Breast epithelium (tissue), 4 donors: ENCODE measurements around the gene MTUS2. TPM values are rescaled to one million over a fixed set of nuclear protein-coding genes. Genes with fewer than 3 reads are reported as not detected.

Experiments
- DNase-seq, 2 donors: peaks; one replicate each; pipeline ENCODE4 v3.0.0-alpha.2; 2019; ENCODE audit warnings: low spot score in 2 of 2
- H3K27ac ChIP-seq, 2 donors: fragments of 200-600 bp; sonication (generic) in 1 of 2; one replicate each; pipeline ENCODE4 v1.5.1; 2016 to 2019; ENCODE audit warnings: mild to moderate bottlenecking in 1 of 2
- H3K27me3 ChIP-seq, 2 donors: fragments of 200-600 bp; sonication (generic) in 1 of 2; one replicate each; pipeline versions ENCODE4 v1.5.1 to v1.6.0; 2017 to 2019; ENCODE audit warnings: control low read depth in 1 of 2, mild to moderate bottlenecking in 1 of 2
- H3K36me3 ChIP-seq: fragments of 200-600 bp; one replicate; pipeline ENCODE4 v1.5.1; 2019
- H3K4me1 ChIP-seq, 2 donors: fragments of 200-600 bp; sonication (generic); one replicate each; pipeline ENCODE4 v1.5.1; 2016 to 2019; ENCODE audit warnings: control low read depth in 1 of 2
- H3K4me3 ChIP-seq, 3 donors: fragments of 200-600 bp; sonication (generic); 1 replicate in 2 of 3; 2 replicates in 1 of 3; pipeline ENCODE4 v1.5.1; 2016 to 2019; ENCODE audit warnings: mild to moderate bottlenecking in 3 of 3, moderate library complexity in 2 of 3
- H3K9me3 ChIP-seq, 2 donors: fragments of 200-600 bp; sonication (generic) in 1 of 2; one replicate each; pipeline ENCODE4 v1.5.1; 2016 to 2019; ENCODE audit warnings: control low read depth in 1 of 2
- POLR2A ChIP-seq: fragments of 450-650 bp; IDR thresholded peaks from one replicate; pipeline ENCODE4 v1.6.1; 2016; ENCODE audit warnings: antibody characterized with exemption, mild to moderate bottlenecking, moderate library complexity
- POLR2AphosphoS5 ChIP-seq, 3 donors: sonication (generic); formaldehyde crosslinking; IDR thresholded peaks; one replicate each; pipeline ENCODE4 v1.6.1; 2017; ENCODE audit warnings: antibody characterized with exemption in 3 of 3
- intact Hi-C: fragments of 100-400 bp; cut with DNase I; formaldehyde crosslinking; loops from one replicate; pipeline ENCODE4 v1.15.1; 2023; ENCODE audit warnings: low total_unique reads
- total RNA-seq, 3 donors: library from RNA; depleted of rRNA; stranded (reverse); fragments of >200 nt; gene quantifications; one replicate each; pipeline ENCODE4 v1.1.0, GENCODE V29; 2016
- TF ChIP-seq, protein P1 (sequence below), 3 donors: fragments of 450-650 bp; IDR thresholded peaks; one replicate each; pipeline ENCODE4 v1.5.1; 2016 to 2017; ENCODE audit warnings: antibody characterized with exemption in 3 of 3, mild to moderate bottlenecking in 3 of 3, moderate library complexity in 3 of 3

Gene MTUS2
- total RNA-seq, 3 donors from 2014 or later: under 0.01 to 1.0 TPM; not detected in 1

DNA sequence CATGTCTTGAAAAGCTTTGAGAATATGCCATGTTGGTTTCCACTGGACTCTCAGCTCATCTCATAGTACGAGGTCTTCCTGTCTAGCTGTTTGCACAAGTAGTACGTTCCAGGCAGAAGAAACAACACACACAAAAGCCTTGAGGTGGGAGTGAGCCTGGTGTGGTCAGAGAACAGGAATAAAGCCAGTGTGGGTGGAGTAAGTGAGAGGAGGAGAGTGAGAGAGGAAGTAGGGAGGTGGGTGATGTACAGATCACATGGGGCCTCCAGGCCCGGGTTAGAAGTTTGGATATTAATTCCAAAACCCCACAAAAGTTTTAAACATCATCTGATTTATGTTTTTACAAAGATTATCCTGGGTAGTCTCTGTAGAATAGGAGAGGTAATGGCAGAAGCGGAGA lies 230.6 kb downstream of the MTUS2 start:
- H3K36me3 ChIP-seq: no peaks in the 10 kb centered on the region
- peaks cover 6 to 11% of the 10 kb centered on the region in 2 donors for H3K9me3 ChIP-seq
- no peak overlapping the region for H3K27ac ChIP-seq
- DNase-seq: no peak
- intact Hi-C loops: no loop called here
- no peaks in the 10 kb centered on the region for H3K4me1 ChIP-seq
- H3K4me3 ChIP-seq: no peak overlapping the region
- TF ChIP-seq POLR2A: no peak
- TF ChIP-seq, protein P1, sequence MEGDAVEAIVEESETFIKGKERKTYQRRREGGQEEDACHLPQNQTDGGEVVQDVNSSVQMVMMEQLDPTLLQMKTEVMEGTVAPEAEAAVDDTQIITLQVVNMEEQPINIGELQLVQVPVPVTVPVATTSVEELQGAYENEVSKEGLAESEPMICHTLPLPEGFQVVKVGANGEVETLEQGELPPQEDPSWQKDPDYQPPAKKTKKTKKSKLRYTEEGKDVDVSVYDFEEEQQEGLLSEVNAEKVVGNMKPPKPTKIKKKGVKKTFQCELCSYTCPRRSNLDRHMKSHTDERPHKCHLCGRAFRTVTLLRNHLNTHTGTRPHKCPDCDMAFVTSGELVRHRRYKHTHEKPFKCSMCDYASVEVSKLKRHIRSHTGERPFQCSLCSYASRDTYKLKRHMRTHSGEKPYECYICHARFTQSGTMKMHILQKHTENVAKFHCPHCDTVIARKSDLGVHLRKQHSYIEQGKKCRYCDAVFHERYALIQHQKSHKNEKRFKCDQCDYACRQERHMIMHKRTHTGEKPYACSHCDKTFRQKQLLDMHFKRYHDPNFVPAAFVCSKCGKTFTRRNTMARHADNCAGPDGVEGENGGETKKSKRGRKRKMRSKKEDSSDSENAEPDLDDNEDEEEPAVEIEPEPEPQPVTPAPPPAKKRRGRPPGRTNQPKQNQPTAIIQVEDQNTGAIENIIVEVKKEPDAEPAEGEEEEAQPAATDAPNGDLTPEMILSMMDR (IDR thresholded peaks at IDR 0.05): no peak
- no peak for TF ChIP-seq POLR2AphosphoS5 (IDR thresholded peaks at IDR 0.05)
- H3K27me3 ChIP-seq: no peaks in the 10 kb centered on the region

DNA sequence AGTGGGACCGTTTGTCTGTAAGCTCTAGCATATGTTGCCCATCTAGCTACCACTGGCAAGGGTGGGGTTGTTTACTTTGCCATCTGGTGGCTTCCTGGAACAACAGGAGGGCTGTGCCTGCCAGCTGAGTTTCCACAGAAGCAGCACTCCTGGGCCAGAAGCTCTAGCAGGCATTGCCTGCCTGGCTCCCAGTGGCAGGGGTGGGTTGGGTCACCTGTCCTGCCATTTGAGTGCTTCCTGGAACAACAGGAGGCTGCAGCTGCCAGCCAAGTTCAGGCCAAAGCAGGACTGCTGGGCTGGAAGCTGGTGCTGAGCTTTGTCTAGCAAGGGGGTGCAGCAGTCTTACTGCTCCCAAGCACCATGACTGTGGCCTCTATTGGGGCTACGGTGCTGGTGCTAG lies 239.7 kb downstream of the MTUS2 start:
- intact Hi-C loops: no loop called here
- Histone ChIP-seq H3K36me3 (no peaks in the 10 kb centered on the region), H3K27ac (no peak overlapping the region), H3K4me1 (no peaks in the 10 kb centered on the region), H3K9me3 (peaks cover 6 to 11% of the 10 kb centered on the region in 2 donors), H3K4me3 (no peak overlapping the region), H3K27me3 (no peaks in the 10 kb centered on the region)
- no peak for DNase-seq
- TF ChIP-seq POLR2AphosphoS5 (IDR thresholded peaks at IDR 0.05) (no peak), POLR2A (no peak)
- TF ChIP-seq, protein P1 (IDR thresholded peaks at IDR 0.05): no peak

DNA sequence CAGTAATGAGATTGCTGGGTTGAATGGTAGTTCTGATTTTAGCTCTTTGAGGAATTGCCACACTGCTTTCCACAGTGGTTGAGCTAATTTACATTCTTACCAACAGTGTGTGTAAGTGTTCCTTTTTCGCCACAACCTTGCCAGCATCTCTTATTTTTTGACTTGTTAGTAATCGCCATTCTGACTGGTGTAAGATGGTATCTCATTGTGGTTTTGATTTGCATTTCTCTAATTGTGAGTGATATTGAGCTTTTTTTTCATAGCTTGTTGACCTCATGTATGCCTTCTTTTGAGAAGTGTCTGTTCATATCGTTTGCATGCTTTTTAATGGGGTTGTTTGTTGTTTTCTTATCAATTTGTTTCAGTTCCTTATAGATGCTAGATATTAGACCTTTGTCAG lies 245.0 kb downstream of the MTUS2 start:
- Histone ChIP-seq H3K36me3 (no peaks in the 10 kb centered on the region), H3K27me3 (no peaks in the 10 kb centered on the region), H3K4me1 (no peaks in the 10 kb centered on the region), H3K9me3 (no peaks in the 10 kb centered on the region), H3K27ac (no peak overlapping the region), H3K4me3 (no peak overlapping the region)
- intact Hi-C loops: no loop called here
- TF ChIP-seq, protein P1 (IDR thresholded peaks at IDR 0.05): no peak
- TF ChIP-seq POLR2A: no peak
- TF ChIP-seq POLR2AphosphoS5 (IDR thresholded peaks at IDR 0.05): no peak
- DNase-seq: no peak

DNA sequence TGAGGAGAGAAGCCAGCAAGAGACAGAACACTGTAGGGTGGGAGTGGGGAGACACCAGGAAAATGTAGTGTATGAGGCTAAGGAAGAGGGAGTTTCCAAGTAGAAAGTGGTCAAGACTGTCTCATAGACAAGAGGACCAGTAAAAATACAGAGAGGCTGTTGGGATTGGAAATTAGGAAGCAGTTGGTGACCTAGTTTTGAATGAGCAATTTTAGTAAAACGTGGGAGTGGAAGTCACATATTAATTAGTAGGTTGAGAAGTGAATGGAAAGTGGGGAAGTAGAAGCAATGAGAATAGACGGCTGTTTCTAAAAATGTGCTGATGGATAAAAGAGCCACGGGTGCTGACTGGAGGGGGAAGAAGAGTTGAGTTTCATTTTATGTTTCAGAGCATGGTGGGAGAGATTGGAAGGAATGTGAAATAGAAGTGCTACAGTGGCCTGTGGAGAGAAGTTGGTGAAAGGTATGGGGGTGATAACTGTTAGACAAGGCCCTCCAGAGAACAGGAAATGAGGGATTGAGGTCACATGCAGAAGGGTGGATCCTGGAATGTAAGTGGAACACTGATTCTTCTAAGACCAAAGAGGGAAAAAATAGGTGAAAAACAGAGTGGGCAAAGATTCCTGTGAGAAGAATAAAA lies 247.3 kb downstream of the MTUS2 start:
- Histone ChIP-seq H3K36me3 (no peaks in the 10 kb centered on the region), H3K27ac (no peak overlapping the region), H3K4me1 (no peaks in the 10 kb centered on the region), H3K9me3 (no peaks in the 10 kb centered on the region), H3K4me3 (no peak overlapping the region), H3K27me3 (no peaks in the 10 kb centered on the region)
- TF ChIP-seq POLR2A (no peak), POLR2AphosphoS5 (IDR thresholded peaks at IDR 0.05) (no peak)
- TF ChIP-seq, protein P1 (IDR thresholded peaks at IDR 0.05): no peak
- intact Hi-C loops: no loop called here
- no peak for DNase-seq

DNA sequence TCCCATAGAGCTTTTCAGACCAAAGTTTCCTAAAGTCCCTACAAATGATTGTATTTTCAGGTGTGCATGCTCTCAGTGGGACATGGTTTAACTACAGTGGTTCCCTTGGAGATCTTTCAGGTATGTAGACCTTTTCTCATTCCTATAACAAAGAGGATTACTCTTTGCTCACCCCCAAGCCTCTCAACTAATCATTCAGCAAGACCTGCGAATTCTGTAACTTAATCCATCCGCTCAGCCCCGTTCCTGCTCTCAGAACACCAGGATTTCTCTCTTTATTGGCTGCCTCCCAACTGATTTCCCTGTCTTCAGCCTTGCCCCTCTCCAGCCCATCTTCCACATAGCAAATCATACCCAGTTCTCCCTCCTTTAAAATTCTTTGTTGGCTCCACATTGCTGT lies 253.6 kb downstream of the MTUS2 start:
- Histone ChIP-seq H3K36me3 (no peaks in the 10 kb centered on the region), H3K4me1 (no peaks in the 10 kb centered on the region), H3K4me3 (no peak overlapping the region), H3K27me3 (no peaks in the 10 kb centered on the region), H3K9me3 (peaks cover 0 to 6% of the 10 kb centered on the region in 2 donors), H3K27ac (no peak overlapping the region)
- TF ChIP-seq POLR2A: no peak
- no peak for TF ChIP-seq POLR2AphosphoS5 (IDR thresholded peaks at IDR 0.05)
- TF ChIP-seq, protein P1 (IDR thresholded peaks at IDR 0.05): no peak
- no peak for DNase-seq
- intact Hi-C loops: no loop called here
